ENCODE results near the gene ZNF70. TPM values are rescaled to one million over a fixed set of nuclear protein-coding genes. Genes with fewer than 3 reads are reported as not detected.

The ZNF70 gene
- total RNA-seq, result 1.3 and 2.1 TPM in 2 replicates

GRCh38 chr22:23750714-23751440 lies at the start of gene ZNF70:
Gene ZNF70, minus strand, starts transcription at chr22:23751112. Its CDS starts 5,972 bp downstream, at chr22:23745140.

GRCh38 chr22:23786752-23787599 lies 36.1 kb upstream of the ZNF70 start, which contains the start of gene SMARCB1:
Gene SMARCB1, plus strand, starts transcription at chr22:23786966. Its CDS starts 204 bp downstream, at chr22:23787170.

DNA sequence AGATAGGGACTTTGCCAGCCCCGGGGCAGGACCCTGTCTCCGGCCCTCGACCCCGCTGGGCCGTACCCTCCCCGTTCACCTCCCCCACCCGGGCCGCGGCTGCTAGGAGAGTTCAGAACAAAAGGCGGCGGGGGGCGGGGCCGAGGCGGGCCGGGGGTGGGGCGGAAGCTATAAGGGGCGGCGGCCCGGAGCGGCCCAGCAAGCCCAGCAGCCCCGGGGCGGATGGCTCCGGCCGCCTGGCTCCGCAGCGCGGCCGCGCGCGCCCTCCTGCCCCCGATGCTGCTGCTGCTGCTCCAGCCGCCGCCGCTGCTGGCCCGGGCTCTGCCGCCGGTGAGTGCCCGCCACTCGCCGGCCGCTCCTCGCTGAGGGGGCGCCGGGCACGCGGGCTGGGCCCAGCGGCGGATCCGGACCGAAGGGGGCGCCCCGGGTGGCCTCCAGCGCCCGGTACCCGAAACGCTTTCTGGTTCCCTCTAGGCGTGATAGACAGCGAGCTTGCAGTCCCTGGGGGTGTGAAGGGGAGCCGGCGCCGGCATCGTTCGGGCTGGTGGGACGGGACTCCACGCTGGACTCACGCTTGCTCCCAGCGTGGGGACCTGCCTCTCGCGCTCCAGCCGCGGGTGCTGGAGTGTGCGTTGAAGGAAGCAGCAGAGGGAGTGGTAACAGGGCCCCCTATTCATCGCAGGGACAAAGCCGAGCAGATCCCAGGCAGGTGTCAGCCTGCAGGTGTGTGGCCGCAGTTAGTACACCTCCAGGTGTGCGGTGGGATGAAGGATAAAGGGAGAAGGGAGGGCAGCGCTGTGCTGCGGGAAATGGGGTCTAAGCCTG lies 21.9 kb upstream of the ZNF70 start, which contains the start of gene MMP11:
Gene MMP11, plus strand, starts transcription at position 201 of the 825 bp plus-strand sequence. Its CDS starts 22 bp downstream, at position 223.

DNA sequence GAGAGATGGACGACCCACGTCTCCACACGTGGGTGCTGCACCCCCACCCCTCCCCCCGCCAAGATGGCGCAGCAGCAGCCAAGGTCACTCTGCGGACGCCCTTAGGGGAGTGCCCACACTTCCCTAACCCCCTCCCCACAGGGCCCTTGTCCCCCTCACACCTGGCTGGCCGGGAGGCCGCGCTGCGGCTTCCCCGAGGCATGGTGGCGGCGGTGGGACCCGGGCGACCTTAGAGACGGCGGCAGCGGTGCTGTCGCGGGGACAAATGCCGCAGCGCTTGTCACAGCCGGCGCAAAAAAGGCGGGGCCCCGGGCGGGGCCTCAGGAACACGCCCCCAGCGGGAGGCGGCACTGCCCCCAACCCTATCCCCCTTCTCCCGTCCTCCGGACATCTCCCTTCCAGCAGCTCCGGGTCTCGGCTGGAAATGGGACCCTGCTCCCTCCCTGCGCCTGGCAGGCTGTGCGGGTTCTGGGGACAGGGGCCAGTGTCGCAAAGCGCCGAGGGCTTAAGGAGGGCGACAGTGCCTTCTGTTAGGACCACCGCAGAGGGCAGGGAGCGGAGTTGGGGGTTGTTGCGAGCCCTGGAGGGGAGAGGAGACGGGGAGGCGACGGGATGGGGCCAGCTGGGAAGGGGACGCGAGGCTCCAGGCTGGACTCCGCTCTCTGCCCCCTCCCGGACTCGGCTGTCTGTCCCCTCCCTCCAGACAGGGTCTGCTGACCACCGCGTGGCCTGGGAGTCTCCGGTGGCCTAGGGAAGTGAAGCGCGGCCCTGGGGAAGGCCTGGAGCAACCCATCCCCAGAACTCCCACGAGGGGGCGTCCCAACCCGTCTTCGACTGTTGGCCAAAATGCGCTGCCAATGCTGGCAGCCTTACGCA lies 17.0 kb upstream of the ZNF70 start, which contains the start of gene CHCHD10:
Gene CHCHD10, minus strand, starts transcription at position 300 of the 876 bp plus-strand sequence. Its CDS starts 98 bp downstream, at position 202.

GRCh38 chr22:23762842-23763578 lies 12.1 kb upstream of the ZNF70 start, which contains the start of gene C22orf15:
Gene C22orf15, plus strand, starts transcription at chr22:23762990. Its CDS starts 317 bp downstream, at chr22:23763307.

DNA sequence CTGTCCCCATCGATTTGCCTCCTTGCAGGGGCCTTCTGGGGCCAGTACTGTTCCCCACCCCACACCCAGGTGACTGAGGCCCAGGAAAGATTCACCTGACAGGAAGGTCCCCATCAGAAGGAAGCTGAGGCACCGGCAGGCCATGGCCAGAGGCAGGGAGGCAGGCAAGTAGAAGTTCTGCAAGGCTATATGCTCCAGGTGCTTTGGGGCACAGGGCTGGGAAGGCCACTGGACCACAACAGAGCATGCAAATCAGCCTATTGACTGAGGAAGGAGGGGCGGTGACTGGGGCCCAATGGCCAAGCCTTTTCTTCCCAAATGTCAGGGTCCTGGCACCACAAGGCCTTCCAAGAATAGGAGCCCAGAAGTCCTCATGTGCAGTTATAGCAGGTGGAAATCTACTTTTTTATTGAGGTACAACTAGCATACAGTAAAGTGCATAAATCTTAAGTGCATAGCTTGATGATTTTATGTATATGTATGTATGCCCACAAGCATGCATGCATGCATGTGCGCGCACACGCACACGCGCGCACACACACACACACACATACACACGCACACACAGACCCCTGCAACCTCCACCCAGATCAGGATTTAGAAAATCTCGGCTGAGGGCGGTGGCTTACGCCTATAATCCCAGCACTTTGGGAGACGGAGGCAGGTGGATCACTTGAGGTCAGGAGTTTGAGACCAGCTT lies 3.5 kb upstream of the ZNF70 start, which contains the start of gene VPREB3:
Gene VPREB3, minus strand, starts transcription at position 206 of the 700 bp plus-strand sequence. Its CDS starts 62 bp downstream, at position 144.

GRCh38 chr22:23690713-23691112 lies 60.2 kb downstream of the ZNF70 start, which contains the start of gene RGL4:
Gene RGL4, plus strand, starts transcription at chr22:23691013. Its CDS starts 1,018 bp downstream, at chr22:23692031.

Other genes starting within 250 kb of the ZNF70 start
- not detected in 2 replicates for gene IGLL1, start 170.8 kb downstream of the ZNF70 start, total RNA-seq
- gene DRICH1, start 118.8 kb downstream of the ZNF70 start, total RNA-seq, result 0.11 TPM in 1 of 2 replicates, not detected in the other
- not detected in 2 replicates for gene RGL4, start 60.1 kb downstream of the ZNF70 start, total RNA-seq
- 0.22 TPM in 1 of 2 replicates, not detected in the other for gene VPREB3, start 3.3 kb upstream of the ZNF70 start, total RNA-seq
- gene C22orf15, start 11.9 kb upstream of the ZNF70 start, total RNA-seq, result 0.09 and 0.33 TPM in 2 replicates
- gene CHCHD10, start 16.9 kb upstream of the ZNF70 start, total RNA-seq, result 6.5 and 11.8 TPM in 2 replicates
- gene MMP11, start 21.7 kb upstream of the ZNF70 start, total RNA-seq, result 4.2 and 8.2 TPM in 2 replicates
- 13.3 and 19.3 TPM in 2 replicates for gene SMARCB1, start 35.9 kb upstream of the ZNF70 start, total RNA-seq
- gene DERL3, start 87.9 kb upstream of the ZNF70 start, total RNA-seq, result 0.17 and 0.33 TPM in 2 replicates
- 3.3 and 4.4 TPM in 2 replicates for gene SLC2A11, start 106.8 kb upstream of the ZNF70 start, total RNA-seq
- 163 and 279 TPM in 2 replicates for gene MIF, start 143.3 kb upstream of the ZNF70 start, total RNA-seq
- 0.77 and 13.5 TPM in 2 replicates for gene GSTT2B, start 210.1 kb upstream of the ZNF70 start, total RNA-seq
- gene DDTL, start 215.8 kb upstream of the ZNF70 start, total RNA-seq, result 0.86 and 4.7 TPM in 2 replicates
- 92.4 and 105 TPM in 2 replicates for gene DDT, start 223.3 kb upstream of the ZNF70 start, total RNA-seq
- gene GSTT2, start 229.0 kb upstream of the ZNF70 start, total RNA-seq, result 0.98 TPM in 1 of 2 replicates, not detected in the other